GM19043 (cell line): ENCODE results near the gene VSIR.

Experiments
- ATAC-seq: cut with Tn5 transposase; IDR thresholded peaks from one replicate; pipeline ENCODE4 v1.9.1; 2021; ENCODE audit warnings: low read depth; ENCODE audit not compliant: unreplicated experiment

VSIR gene

GRCh38 chr10:71765906-71766716 is 7.2 kb downstream of the VSIR start:
- no peak for ATAC-seq

DNA sequence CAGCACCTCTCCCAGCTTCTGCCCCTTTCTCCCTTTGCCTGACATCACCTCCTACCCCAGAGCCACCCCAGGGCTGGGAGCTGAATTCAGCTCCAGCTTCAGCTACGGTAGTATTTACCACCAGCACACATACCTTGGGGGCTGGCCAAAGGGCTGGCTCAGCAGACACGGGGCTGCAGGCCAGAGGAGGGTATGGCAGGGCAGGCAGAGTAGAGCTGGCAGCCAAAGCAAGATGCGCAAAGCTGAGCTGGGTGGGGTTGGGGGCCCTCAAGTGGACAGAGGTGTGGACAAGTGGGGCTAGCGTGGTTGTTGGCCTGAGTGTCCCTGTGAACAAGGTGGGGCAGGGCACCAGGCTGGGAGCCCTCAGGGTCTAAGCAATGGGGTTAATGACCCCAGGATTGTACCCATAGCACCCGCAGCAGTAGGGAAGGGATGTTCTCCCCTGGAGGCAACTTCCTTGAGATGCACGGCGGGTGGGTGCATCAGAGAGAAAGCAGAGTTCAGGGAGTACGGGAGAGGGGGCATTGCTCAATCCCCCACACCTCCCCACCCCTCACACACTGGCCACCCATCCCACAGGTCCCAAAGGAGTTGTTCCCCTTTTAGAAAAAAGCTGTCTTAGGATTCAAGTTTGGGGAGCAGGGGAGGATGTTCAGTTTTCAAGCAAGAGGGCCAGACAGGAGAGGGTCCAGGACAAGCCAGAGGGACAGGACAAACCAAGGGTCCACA is 8.0 kb downstream of the VSIR start:
- no peak for ATAC-seq

- ATAC-seq, result no peak
These were observed 9.8 kb downstream of the VSIR start for GRCh38 chr10:71763352-71764127.

- no peak for ATAC-seq
These were observed 11.0 kb downstream of the VSIR start for GRCh38 chr10:71762324-71762723.

DNA sequence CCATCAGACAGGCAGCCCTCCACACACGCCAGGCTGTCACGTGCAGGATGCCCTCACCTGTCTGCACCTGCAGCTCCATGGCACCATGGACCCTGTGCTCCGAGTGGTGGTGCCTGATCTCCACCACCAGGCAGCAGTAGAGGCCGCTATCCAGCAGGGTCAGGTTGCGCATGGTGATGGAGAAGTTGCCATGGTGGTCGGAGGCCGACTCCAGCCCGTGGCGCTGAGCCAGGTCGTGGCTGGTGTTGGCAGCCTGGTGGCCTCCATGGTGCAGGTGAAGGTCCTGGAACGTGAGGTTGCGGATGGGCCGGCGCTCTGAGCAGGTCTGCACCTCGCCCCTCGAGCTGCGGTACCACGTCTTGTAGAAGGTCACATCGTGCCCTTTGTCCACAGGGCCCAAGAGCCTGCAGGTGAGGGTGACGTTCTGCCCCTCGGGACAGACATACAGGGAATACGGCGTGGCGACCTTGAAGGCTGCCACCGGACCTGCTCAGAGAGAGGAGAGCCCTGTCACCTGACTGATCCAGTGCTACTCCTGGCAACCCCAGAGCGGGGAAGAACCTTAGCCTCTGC is 11.7 kb downstream of the VSIR start:
- ATAC-seq, result no peak

DNA sequence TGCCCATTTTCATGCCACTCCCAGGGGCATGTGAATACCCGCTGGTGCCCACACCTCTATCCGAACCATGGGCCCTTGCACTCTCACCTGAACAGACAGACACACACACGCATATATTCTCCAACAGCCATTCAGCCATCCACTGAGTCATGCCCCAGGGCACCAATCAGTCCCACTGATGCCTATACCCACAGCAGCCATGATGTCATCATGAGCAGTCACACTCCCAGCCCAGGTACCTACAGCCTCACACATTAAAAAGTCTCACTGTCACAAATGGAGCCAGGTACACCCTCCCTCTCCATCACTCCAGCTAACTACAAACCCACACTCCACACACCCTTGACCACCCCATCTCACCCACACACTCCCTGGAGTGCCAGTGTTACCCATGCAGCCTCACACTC is 12.2 kb downstream of the VSIR start:
- ATAC-seq, result no peak

DNA sequence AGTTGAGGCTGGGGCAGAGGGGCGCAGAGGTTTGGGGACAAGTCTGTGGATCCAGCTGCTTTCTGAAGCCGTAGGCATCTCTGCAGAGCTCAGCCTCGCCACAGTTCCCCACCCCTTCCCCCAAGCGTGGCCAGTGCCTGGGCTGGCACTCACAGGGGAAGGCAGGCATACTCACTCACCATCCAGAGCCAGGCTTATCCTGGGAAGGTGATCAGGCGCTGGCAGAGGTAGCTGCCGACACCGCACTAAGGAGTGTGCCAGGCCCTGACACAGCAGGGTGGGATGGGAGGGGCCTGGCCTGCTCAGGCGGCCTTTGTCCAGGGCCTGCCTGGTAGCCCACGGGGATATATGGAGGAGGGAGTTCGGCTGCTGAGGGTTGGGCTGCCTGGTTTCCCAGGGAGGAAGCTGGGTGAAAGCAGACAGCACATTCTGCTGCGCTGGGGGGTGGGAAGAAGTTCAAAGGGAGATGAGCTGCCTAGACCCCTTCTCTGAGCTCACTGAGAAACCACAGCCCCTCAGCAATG is 15.9 kb downstream of the VSIR start:
- ATAC-seq, result no peak

GRCh38 chr10:71756311-71757191 is 16.8 kb downstream of the VSIR start:
- ATAC-seq, result no peak

DNA sequence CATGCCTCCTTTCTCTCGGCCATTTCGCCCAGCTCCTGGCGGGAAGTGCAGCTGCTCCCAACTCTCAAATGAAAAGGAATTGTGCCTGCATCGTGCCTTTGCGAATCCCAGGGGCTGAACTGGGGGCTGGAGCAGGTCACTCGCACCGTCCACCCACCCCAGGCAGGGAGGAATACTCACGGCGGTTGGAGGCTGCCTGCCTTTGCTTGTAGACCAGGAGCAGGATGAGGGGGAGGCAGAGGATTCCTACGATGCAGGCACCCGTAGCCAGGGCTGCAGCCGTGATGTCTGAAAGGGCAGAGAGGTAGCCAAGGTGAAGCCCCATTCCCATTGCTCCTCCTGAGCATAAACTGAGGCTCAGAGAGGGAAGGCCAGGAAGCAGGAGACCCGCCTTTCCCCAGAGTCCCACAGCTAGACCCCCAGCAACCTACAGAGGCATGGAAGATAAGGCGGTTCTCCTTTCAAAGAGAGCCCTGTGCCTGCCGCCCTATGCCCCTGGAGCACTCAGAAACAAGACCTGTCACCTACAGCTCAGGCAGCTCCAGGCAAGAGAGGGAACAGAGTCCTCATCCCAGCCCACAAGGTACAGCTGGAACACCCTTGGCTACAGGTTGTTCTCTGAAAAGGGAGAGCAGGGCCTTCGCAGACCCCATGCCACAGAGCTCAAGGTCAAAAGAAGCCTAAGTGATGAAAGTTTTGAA is 18.0 kb downstream of the VSIR start:
- ATAC-seq, result no peak

DNA sequence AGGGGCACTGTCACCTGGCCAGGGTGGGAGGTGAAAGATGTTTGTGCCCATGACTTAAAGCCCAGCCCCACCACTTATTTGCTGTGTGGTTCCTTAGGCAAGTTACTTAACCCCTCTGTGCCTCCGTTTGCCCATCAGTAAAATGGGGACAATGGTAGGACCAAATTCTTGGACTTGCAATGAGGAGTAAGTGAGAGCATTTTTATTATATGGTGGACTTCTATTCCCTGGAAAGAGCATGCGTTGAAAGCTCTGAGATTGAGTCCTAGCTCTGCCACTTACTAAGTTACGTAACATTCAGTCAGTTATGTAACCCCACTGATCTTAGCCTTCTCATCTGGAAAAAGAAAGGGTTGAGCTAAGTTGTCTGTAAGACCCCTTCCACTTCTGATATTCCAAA is 18.8 kb downstream of the VSIR start:
- ATAC-seq, result no peak

GRCh38 chr10:71753960-71754505 is 19.3 kb downstream of the VSIR start:
- no peak for ATAC-seq

DNA sequence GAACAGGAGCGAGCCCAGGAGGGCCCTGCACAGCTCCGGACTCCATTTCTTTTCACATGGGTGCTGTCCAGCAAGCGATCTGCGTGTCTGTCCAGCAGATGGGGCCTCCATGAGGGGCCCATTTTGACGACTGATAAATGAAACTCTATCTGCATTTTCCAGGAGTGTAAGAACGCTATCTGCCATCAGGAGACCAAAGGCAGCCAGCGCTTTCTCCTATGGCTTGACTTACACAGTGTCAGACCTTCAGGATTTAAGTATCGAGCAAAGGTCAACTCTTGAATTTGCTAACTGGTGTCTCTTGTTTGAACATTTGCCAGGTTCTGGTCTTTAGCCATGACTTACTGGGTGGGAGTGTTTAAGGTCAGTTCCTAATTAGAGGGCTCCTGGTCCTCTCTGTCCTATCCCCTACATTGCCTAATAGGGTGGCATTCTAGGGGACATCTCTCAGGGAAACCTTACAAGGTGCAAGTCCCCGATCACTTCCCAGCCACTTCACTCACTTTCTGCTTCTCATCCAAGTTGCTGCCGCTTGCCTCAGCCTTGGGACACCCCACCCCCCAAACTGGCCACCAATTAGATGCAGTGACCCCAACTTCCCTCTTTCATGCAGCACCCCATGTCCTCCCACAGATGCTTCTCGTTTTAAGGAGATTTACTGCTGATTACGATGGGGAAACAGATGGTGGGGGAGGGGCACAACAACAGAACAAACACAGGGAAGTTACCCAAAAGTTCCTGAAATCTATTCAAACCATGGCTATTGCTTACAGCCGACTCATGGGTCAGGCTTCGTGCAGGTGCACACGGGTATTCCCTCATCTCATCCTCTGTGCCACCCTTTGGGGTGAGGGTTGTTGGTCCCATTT is 20.0 kb downstream of the VSIR start:
- ATAC-seq, result no peak

DNA sequence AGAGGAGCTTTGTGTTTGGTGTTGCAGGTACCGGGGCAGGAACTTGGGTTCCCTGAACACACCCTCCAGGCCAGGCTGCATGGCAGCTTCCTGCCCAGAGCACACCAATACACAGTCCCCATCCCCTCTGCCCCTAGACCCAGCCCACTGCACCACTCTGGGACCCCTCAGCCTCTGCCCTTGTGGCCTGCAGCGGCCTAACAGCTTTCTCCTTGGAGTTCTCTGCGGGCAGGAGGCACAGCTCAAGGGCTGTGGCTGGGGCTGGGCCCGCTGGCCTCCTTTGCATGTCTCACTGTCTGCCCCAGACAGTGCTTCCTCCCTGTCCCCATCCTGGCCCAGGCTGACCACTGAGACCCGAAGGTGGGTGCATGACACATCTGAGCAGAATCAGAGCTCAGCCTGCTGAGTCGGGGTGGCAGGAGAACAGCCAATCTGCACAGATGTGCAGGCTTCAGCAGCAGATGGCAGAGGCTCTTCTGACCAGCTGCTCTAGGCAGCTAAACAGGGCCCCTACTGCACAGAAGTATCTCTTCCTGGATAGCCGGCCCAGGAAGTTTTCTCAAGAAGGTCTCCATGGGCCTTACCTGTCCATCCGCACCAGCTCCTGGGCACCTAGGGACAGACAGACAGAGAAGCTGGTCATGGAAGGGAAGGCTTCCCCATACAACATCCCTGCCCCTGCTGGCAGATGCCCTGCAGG is 20.8 kb downstream of the VSIR start:
- no peak for ATAC-seq

GRCh38 chr10:71751515-71752224 is 21.6 kb downstream of the VSIR start:
- no peak for ATAC-seq

- no peak for ATAC-seq
These were observed 22.3 kb downstream of the VSIR start for GRCh38 chr10:71750986-71751385.

DNA sequence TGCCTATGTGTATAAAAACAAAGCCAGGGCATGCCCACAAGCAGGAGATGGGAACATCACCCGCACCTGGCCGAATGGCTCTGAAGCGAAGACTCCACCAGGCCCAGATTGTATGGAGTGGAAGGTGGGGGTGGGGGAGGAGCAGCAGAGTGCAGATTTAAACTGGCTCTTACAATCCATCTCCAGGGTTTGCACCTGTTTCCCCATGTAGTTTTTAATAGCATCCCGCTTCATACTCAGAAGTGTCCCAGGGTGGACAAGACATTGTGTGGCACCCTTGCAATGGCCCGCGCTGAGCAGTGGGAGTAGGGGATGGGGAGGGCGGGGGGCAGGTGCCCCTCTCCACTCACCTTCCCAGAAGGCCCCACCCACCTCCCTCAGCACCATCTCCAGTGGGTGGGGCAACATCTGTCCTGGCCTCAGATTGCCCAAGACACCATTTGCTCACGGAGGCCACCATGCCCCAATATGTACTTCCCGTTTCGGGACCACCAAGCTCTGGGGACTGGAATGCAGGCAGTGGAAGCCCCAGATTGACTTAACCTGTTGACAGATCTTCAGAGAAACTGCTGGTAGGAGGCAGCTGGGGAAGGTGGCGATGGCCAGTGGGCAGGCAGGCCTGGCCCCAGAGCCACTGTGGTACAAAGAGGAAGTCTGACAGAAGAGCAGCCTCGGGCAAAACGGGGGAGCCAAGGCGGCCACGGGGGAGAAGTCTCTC is 23.0 kb downstream of the VSIR start:
- ATAC-seq, result no peak
